Activated CD8-positive, alpha-beta T cell treated with anti-CD3 and anti-CD28 coated beads for 36 hours (primary cell): ENCODE measurements around the gene MRPL17. TPM values are rescaled to one million over a fixed set of nuclear protein-coding genes. Genes with fewer than 3 reads are reported as not detected.
A peak's percentile ranks its signal among the peaks of the same experiment; 100 is the strongest.

Source experiments
- ATAC-seq: fragments of 200-7000 bp; cut with Tn5 transposase; one replicate; pipeline ENCODE4 v1.10.0; 2021; ENCODE audit warnings: mild to moderate bottlenecking, moderate library complexity
- CTCF ChIA-PET: fragments of 350-600 bp; sonication (Branson Sonifier 250); formaldehyde crosslinking; loops from one replicate; lab custom pipeline; 2021; ENCODE audit warnings: antibody characterized with exemption; lab: Charles Lee
- POLR2A ChIA-PET: fragments of 350-600 bp; sonication (Branson Sonifier 250); formaldehyde crosslinking; loops from one replicate; lab custom pipeline; 2021; ENCODE audit warnings: antibody characterized with exemption; lab: Charles Lee
- DNase-seq: peaks from one replicate; pipeline ENCODE4 v3.0.0-alpha.2; 2020
- H3K27ac Mint-ChIP-seq: one replicate; pipeline ENCODE4 v1.8.0; 2021; ENCODE audit warnings: mild to moderate bottlenecking, mixed read lengths
- H3K27me3 Mint-ChIP-seq: one replicate; pipeline ENCODE4 v1.8.0; 2021; ENCODE audit warnings: mixed read lengths
- H3K36me3 Mint-ChIP-seq: one replicate; pipeline ENCODE4 v1.8.0; 2021; ENCODE audit warnings: low read depth, mixed read lengths
- H3K4me1 Mint-ChIP-seq: one replicate; pipeline ENCODE4 v1.8.0; 2021; ENCODE audit warnings: low read depth, mixed read lengths
- H3K4me3 Mint-ChIP-seq: one replicate; pipeline ENCODE4 v1.8.0; 2021; ENCODE audit warnings: mild to moderate bottlenecking, moderate library complexity, mixed read lengths
- H3K9me3 Mint-ChIP-seq: one replicate; pipeline ENCODE4 v1.8.0; 2021; ENCODE audit warnings: mixed read lengths
- intact Hi-C: fragments of 100-400 bp; cut with micrococcal nuclease; formaldehyde crosslinking; loops from one replicate; pipeline ENCODE4 v1.10.0; 2022
- total RNA-seq, 2 experiments: library from RNA; stranded (reverse); gene quantifications; one replicate each; pipeline ENCODE4 v1.2.3, GENCODE V29; 2021
- TF ChIP-seq, protein P1 (sequence below): fragments of 200-600 bp; IDR thresholded peaks from one replicate; pipeline ENCODE4 v1.8.0; 2022; ENCODE audit warnings: antibody characterized with exemption, mild to moderate bottlenecking

MRPL17 gene
- total RNA-seq, 2 experiments from 2014 or later: 140 to 144 TPM

DNA sequence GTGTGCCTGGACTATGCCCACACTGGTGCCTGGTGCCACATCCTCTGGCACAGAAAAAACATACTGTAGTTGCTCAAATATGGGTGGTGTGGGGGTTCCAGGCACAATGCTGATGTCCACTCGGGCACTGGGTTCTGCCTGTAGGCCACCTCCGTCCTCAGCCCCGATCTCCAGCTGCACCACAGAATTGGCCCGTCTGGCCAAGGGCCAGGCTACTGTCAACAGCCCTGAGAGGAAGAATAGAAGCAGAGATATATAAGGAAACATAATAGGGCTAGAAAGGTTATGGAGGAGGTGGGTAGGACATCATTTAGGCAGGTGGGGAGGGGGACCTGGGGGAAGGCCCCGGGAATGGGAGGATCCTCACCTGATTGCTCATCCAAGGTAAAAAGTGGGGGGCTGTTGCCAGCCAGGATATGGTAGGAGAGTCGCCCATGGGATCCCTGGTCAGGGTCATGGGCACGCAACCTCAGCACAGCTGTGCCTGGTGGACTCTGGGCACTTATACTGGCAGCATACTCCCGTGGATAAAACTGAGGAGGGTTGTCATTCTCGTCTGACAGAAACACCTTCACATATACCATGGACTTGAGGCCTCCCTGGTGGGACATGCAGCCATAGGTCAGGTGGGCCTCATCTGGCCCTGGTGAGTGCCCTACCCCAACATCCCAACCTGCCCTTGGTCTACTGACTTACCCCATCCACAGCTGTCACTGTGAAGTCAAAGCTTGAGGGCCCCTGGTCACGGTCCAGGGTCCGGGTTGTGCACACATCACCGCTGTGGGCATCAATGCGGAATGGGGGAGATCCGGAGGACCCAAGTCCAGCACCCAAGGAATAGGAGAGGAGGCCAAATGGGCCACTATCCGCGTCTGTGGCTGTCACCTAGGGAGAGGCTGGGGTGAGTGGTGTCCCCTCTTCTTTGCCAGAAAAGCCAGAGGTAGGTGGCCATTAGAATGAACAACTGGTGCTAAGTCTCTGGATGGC is 49.4 kb downstream of the MRPL17 start:
- POLR2A ChIA-PET: interaction anchor here (1.6 kb wide), 1 partner anchor 39 kb away, joined by 3 read pairs; no protein-coding TSS in a partner anchor
- intact Hi-C loops: no loop called here

DNA sequence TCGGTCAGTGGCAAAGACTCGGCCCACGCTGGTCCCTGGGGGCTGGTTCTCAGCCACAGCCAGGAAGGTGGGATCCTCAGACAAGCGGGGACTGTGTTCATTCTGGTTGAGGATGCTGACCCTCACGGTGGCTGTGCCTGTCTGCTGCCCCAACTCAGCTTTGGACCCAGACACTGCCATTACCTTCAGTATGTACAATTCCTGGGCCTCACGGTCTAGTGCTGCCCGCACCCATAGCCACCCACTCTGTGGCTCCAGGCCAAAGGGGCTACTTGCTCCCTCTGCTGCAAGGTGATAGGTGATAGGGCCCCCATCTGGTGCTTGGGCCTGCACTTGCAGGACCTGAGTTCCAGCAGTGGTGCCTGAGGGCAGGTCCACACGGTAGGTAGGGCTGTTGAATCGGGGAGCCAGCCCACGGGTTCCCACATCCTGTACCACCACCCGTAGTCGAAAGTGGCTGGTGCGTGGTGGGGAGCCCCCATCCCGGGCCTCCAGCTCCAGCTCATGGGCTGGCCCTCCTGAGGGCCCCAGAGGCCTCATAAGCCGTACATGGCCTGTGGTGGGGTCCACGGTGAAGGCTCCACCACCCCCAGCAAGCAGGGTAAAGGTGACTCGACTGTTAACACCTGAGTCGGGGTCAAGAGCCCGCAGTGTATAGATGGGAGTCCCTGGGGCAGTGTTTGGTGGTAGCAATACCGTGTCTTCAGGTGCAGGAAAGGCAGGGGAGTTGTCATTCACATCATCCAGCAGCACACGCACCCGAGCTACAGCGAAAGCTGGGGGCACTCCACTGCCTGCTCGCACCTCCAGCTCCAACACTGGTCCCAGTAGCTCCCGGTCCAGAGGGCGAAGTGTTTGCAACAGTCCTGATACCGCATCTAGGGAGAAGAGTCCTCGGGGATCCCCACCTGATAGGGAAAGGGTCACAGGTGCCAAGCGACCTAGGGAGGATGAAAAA is 50.7 kb downstream of the MRPL17 start:
- TF ChIP-seq, protein P1, sequence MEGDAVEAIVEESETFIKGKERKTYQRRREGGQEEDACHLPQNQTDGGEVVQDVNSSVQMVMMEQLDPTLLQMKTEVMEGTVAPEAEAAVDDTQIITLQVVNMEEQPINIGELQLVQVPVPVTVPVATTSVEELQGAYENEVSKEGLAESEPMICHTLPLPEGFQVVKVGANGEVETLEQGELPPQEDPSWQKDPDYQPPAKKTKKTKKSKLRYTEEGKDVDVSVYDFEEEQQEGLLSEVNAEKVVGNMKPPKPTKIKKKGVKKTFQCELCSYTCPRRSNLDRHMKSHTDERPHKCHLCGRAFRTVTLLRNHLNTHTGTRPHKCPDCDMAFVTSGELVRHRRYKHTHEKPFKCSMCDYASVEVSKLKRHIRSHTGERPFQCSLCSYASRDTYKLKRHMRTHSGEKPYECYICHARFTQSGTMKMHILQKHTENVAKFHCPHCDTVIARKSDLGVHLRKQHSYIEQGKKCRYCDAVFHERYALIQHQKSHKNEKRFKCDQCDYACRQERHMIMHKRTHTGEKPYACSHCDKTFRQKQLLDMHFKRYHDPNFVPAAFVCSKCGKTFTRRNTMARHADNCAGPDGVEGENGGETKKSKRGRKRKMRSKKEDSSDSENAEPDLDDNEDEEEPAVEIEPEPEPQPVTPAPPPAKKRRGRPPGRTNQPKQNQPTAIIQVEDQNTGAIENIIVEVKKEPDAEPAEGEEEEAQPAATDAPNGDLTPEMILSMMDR: no peak
- DNase-seq (peak; percentile 51), ATAC-seq (peak; percentile 68)
- Mint-ChIP-seq H3K4me3 (no peak overlapping the region), H3K27me3 (no peaks in the 10 kb centered on the region), H3K36me3 (peaks cover 3% of the 10 kb centered on the region), H3K27ac (no peak overlapping the region), H3K4me1 (peaks cover 14% of the 10 kb centered on the region), H3K9me3 (no peaks in the 10 kb centered on the region)
- intact Hi-C loops: no loop called here
- CTCF ChIA-PET: interaction anchor here (0.6 to 1.5 kb wide), 5 partner anchors 10 to 50 kb away, joined by 3 to 5 read pairs (median 3); partner anchors contain the start of gene MRPL17
- POLR2A ChIA-PET: interaction anchor here (0.5 to 1.4 kb wide), 7 partner anchors 14 to 207 kb away, joined by 3 to 5 read pairs (median 3); partner anchors contain the start of genes TAF10 and TPP1

More for the DNA sequence above, 49.4 kb downstream of the MRPL17 start:
- CTCF ChIA-PET: interaction anchor here (0.6 to 0.9 kb wide), 3 partner anchors 9 to 49 kb away, joined by 3 read pairs; partner anchors contain the start of gene MRPL17
- ATAC-seq (no peak), DNase-seq (no peak)
- H3K4me1 Mint-ChIP-seq: peaks cover 5% of the 10 kb centered on the region
- peaks cover 3% of the 10 kb centered on the region for H3K36me3 Mint-ChIP-seq
- H3K9me3 Mint-ChIP-seq: no peaks in the 10 kb centered on the region
- TF ChIP-seq, protein P1: no peak
- H3K27me3 Mint-ChIP-seq: no peaks in the 10 kb centered on the region
- H3K27ac Mint-ChIP-seq: no peak overlapping the region
- H3K4me3 Mint-ChIP-seq: no peak overlapping the region

DNA sequence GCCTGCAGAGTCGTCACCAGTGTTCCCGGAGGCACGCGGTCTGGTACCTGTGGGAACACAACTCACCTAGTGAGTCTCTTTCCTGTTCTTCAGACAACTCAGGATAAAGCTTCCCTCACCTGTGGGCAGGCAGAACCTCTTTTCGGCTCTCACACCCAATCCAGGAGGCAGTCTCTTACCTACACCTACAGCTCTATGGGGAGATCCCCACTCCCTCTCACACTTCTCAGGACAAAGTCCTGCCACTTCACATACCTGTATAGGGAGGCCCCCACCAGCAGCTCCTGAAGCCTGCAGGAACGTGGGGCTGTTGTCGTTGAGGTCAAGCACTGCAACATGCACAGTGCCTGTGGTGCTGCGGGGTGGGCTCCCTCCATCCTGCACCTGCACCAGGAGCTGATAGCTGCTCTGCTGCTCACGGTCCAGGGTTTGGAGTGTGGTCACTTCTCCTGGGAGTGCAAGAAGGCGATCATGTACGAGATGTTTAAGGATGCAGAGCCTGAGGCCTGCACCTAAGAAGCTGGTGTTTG is 51.7 kb downstream of the MRPL17 start:
- peaks cover 3% of the 10 kb centered on the region for H3K36me3 Mint-ChIP-seq
- DNase-seq (no peak), ATAC-seq (no peak)
- TF ChIP-seq, protein P1: no peak
- no peak overlapping the region for H3K27ac Mint-ChIP-seq
- POLR2A ChIA-PET: interaction anchor here (0.5 to 1.4 kb wide), 9 partner anchors 10 to 26 kb away, joined by 3 to 7 read pairs (median 4); partner anchors contain the start of genes TAF10 and TPP1
- intact Hi-C loops: no loop called here
- no peaks in the 10 kb centered on the region for H3K27me3 Mint-ChIP-seq
- H3K9me3 Mint-ChIP-seq: no peaks in the 10 kb centered on the region
- peaks cover 17% of the 10 kb centered on the region for H3K4me1 Mint-ChIP-seq
- CTCF ChIA-PET: interaction anchor here (0.9 to 1.5 kb wide), 4 partner anchors 9 to 52 kb away, joined by 3 to 5 read pairs (median 4); partner anchors contain the start of gene MRPL17
- no peak overlapping the region for H3K4me3 Mint-ChIP-seq

DNA sequence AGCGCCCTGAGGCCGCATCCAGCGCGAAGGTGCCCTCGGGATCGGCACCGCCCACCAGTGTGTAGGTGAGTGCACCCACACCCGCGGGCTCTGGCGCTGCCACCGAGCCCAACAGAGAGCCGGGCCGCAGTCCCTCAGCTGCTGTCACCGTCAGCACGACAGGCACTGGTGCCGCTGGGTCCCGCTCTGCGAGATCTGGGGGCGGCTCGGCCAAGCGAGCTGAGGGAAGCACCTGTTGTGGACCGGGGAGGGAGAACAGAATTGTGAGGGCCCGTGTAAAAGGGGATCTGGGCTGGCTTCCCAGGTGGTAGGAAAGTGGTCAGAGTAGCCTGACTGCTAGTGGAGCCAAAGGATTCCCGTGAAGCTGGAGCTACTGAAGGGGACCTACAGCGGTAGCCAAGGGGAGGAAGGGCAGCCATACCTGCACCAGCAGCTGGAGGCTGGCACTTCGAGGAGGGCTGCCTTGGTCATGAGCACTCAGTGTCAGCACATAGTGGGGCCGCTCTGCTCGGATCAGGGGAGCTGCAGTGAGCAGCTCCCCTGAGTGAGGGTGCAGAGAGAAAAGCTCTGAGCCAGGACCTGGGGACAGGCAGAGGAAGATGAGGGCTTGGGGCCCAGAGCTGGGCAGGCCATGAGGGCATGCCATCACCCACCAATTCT is 52.4 kb downstream of the MRPL17 start:
- H3K27ac Mint-ChIP-seq: no peak overlapping the region
- peaks cover 3% of the 10 kb centered on the region for H3K36me3 Mint-ChIP-seq
- POLR2A ChIA-PET: interaction anchor here (1.2 to 1.4 kb wide), 4 partner anchors 12 to 26 kb away, joined by 3 to 7 read pairs (median 4); partner anchors contain the start of genes TAF10 and TPP1
- no peaks in the 10 kb centered on the region for H3K9me3 Mint-ChIP-seq
- no peak overlapping the region for H3K4me3 Mint-ChIP-seq
- TF ChIP-seq, protein P1: no peak
- ATAC-seq (no peak), DNase-seq (no peak)
- CTCF ChIA-PET: interaction anchor here (1.2 to 1.5 kb wide), 3 partner anchors 9 to 52 kb away, joined by 4 to 5 read pairs (median 4); partner anchors contain the start of gene MRPL17
- H3K4me1 Mint-ChIP-seq: peaks cover 19% of the 10 kb centered on the region
- intact Hi-C loops: no loop called here
- H3K27me3 Mint-ChIP-seq: no peaks in the 10 kb centered on the region
